GM12892 (cell line): ENCODE results near the gene PRRT2.

Experiments used
- DNase-seq: peaks from one replicate; pipeline ENCODE4 v3.0.0; 2011; ENCODE audit not compliant: insufficient read length
- FAIRE-seq: peaks from 2 replicates; lab custom pipeline; 2011; peaks lifted over from hg19 to GRCh38; lab: Jason Lieb, UNC
- POLR2A ChIP-seq: IDR thresholded peaks from 2 replicates; pipeline ENCODE4 v1.6.1; 2011; ENCODE audit warnings: low read depth, low read length, control low read depth
- POLR2AphosphoS5 ChIP-seq: IDR thresholded peaks from 2 replicates; pipeline ENCODE4 v1.6.1; 2011; ENCODE audit warnings: low read depth, low read length, control low read depth
- TAF1 ChIP-seq: IDR thresholded peaks from 2 replicates; pipeline ENCODE4 v1.6.1; 2011; ENCODE audit warnings: low read depth, mild to moderate bottlenecking, control low read depth, low read length, borderline replicate concordance

The PRRT2 gene

DNA sequence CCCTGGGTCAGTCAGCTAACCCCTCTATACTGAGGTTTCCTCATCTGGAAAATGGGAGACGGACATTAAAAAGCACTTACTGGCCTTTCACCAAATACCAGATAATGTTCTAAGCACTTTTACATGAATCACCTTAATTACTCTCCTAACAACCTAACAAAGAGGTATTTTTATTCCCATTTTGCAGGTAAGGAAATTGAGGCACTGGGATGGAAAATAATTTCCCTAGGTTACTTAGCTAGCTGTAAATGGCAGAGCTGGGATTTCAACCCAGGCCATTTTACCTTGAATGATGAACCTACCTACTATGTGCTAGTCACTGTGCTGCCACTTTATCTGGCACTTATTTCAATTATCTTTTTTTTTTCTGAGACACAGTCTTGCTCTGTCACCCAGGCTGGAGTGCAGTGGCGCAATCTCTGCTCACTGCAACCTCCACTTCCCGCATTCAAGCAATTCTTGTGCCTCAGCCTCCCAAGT lies 17.7 kb upstream of the PRRT2 start:
- DNase-seq, result no peak
- TF ChIP-seq POLR2A, result no peak
- no peak for TF ChIP-seq POLR2AphosphoS5
- TF ChIP-seq TAF1, result no peak
- no peak for FAIRE-seq

DNA sequence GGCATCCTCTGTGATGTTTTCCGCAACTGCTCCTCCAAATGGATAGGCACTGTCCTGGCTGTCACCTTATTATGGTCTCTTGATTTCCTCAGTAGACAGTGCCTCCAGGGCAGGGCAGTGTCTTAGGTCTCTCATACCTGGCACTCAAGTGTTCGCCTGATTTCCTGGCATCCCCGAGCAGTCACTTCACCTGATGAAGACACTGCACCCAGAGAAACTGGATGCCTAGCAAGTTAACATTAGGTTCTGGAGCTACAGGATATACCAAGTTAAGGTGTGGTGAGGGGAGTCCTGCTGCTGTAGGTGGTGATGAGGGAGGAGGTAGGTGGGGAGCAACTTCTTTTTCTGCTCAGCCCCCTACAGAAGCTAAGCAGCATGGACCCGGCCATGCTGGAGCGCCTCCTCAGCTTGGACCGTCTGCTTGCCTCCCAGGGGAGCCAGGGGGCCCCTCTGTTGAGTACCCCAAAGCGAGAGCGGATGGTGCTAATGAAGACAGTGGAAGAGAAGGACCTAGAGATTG lies 9.5 kb upstream of the PRRT2 start:
- no peak for DNase-seq
- no peak for FAIRE-seq
- no peak for TF ChIP-seq TAF1

DNA sequence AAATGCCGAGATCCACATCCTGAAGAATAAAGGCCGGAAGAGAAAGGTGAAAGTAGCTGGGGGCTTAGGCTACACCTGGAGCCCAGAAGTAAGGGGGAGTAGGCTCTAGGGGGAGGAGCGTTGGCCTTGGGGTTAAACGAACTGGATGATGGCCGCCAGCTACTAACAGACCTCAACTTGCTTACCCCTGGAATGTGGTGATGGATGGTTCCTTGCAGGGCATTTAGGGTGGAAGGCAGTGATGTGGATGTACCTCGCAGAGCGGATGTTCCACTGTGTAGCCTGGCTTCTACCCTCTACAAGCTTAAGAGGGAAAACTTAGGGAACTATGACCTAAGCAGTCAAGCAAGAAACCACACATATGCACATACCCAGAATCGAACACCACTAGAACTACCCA lies 8.0 kb upstream of the PRRT2 start:
- TF ChIP-seq POLR2A (no peak), POLR2AphosphoS5 (no peak), TAF1 (no peak)
- peak; percentile 76 for FAIRE-seq
- no peak for DNase-seq

DNA sequence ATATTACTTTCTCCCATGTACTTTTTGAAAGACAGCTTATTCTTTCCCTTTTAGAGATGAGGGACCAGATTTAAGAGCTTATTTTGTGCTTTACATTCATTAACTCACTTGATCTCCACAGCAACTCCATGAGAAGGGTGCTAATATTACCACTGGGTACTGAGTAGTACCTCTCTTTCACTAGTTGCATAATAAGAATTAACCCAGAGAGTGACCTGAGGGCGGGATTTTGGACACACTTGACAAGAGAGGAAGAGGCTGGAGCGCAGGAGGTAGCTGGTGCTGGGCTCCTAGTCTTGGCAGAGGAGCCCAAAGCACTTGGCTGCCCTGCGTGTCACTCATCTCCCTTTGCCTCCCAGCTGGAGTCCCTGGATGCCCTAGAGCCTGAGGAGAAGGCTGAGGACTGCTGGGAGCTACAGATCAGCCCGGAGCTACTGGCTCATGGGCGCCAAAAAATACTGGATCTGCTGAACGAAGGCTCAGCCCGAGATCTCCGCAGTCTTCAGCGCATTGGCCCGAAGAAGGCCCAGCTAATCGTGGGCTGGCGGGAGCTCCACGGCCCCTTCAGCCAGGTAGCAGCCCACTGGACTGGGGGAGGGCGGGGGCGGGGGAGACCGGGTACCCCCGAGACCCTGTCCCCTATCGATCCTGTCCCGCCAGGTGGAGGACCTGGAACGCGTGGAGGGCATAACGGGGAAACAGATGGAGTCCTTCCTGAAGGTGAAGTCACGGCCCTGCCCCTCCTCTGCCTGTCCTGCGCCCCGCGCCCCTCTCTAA lies 7.3 kb upstream of the PRRT2 start:
- no peak for TF ChIP-seq TAF1
- peak; percentile 12; the same call in 1 of the 2 replicates for TF ChIP-seq POLR2A
- TF ChIP-seq POLR2AphosphoS5, result peak; percentile 71; the same call in 1 of the 2 replicates
- no peak for DNase-seq
- peak; percentile 27 for FAIRE-seq

DNA sequence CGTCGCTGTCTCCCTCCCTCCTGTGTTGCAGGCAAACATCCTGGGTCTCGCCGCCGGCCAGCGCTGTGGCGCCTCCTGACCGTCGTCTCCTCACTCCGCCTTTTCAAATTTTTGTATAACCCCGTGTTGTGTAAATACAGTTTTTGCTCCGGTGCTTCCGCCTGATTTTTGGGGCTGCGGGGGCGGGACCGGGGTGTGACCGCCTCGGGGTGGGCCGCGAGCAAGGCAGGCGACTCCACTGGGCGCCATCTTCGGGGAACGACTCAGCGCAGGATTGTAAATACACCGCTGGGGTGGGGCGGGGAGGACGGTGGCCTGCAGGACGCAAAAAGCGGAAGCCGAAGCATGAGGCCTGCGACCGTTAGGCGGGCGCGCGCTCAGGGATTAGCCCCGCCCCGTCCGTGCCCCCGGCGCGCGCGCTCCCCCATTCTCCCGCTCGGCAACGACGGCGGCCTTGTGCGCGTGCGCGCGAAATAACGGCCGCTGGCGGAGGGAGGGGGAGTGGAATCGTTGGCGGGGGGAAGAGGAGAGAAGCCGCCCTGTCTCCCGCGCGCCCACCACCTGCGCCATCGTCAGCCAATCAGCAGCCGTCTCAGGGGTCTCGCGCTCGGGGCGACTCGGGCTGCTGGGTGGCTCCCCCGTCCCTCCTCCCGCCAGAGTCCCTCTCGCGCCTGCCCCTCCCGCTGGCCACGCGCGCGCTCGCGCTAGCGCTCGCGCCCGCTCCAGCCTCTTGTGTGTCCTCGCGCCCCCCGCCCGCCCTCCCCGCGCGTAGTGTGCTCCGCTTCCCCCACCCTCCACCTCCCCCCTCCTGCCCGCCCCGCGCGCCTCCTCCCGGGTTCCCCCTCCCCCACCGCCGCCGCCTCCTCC lies 6.5 kb upstream of the PRRT2 start:
- TF ChIP-seq POLR2A, result peak; percentile 87
- TF ChIP-seq TAF1, result peak; percentile 85
- TF ChIP-seq POLR2AphosphoS5, result peak; percentile 91
- FAIRE-seq (peak; percentile 97), DNase-seq (peak; percentile 89)

DNA sequence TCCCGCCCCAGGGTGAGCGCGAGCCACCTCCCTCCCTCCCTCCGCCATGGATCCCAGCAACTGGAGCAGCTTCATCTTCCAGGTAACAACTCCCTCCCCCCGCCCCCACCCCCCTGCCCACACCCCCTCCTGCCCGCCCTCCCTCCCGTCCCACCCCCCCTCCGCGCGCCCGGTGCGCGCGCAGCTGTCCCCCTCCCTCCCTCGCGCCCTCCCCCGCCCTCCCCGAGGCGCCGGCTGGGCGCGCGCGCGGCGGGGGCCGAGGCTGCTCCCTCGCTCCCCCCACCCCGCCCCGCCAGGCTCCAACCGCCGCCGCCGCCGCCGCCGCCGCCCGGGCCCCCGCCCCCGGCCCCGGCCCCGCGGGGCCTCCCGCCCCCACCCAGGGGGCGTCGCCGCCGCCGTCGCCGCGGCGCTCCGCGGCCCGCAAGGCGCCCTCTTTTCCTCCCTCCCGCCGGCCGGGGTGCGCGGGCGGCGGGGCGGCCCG lies 5.9 kb upstream of the PRRT2 start, which contains the start of gene MAZ:
TSS of gene MAZ (plus strand) at position 431 of the 481 bp plus-strand sequence. CDS start 173 bp downstream, outside the sequence.
- TF ChIP-seq TAF1, result no peak
- TF ChIP-seq POLR2A, result no peak
- no peak for TF ChIP-seq POLR2AphosphoS5
- FAIRE-seq, result peak; percentile 72
- DNase-seq, result no peak

DNA sequence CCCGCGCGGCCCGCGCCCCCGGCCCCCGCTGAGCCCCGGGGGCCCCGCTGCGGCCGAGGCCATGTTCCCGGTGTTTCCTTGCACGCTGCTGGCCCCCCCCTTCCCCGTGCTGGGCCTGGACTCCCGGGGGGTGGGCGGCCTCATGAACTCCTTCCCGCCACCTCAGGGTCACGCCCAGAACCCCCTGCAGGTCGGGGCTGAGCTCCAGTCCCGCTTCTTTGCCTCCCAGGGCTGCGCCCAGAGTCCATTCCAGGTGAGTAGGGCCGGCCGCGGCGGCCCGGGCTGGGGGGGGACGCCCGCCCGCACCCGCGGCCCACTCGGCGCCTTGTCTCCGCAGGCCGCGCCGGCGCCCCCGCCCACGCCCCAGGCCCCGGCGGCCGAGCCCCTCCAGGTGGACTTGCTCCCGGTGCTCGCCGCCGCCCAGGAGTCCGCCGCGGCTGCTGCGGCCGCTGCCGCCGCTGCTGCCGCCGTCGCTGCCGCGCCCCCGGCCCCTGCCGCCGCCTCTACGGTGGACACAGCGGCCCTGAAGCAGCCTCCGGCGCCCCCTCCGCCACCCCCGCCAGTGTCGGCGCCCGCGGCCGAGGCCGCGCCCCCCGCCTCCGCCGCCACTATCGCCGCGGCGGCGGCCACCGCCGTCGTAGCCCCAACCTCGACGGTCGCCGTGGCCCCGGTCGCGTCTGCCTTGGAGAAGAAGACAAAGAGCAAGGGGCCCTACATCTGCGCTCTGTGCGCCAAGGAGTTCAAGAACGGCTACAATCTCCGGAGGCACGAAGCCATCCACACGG lies 5.2 kb upstream of the PRRT2 start:
- no peak for DNase-seq
- FAIRE-seq, result no peak
- no peak for TF ChIP-seq TAF1
- peak; percentile 38; the same call in 1 of the 2 replicates for TF ChIP-seq POLR2A

DNA sequence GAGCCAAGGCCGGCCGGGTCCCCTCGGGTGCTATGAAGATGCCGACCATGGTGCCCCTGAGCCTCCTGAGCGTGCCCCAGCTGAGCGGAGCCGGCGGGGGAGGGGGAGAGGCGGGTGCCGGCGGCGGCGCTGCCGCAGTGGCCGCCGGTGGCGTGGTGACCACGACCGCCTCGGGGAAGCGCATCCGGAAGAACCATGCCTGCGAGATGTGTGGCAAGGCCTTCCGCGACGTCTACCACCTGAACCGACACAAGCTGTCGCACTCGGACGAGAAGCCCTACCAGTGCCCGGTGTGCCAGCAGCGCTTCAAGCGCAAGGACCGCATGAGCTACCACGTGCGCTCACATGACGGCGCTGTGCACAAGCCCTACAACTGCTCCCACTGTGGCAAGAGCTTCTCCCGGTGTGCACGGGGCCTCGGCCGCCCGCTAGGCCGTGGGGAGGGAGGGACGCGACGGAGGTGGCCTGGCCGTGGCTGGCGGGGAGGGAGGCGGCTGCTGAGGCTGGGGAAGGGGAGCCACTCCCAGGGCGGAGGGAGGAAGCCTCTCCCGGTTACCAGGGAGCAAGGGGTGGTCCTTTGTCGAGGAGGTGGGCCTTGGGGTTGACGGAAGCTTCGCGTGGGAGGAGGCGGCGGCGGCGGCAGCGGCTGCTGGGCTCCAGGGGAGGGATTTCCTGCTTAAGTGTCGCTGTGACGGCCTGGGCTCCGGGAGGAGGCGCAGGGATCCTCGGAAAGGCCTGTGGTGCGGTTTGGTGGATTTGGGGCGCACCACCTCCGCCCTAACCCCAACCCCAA lies 4.4 kb upstream of the PRRT2 start:
- peak; percentile 92 for FAIRE-seq
- no peak for DNase-seq
- TF ChIP-seq POLR2AphosphoS5, result peak; percentile 84
- TF ChIP-seq TAF1, result no peak
- TF ChIP-seq POLR2A, result peak; percentile 69; the same call in 1 of the 2 replicates

DNA sequence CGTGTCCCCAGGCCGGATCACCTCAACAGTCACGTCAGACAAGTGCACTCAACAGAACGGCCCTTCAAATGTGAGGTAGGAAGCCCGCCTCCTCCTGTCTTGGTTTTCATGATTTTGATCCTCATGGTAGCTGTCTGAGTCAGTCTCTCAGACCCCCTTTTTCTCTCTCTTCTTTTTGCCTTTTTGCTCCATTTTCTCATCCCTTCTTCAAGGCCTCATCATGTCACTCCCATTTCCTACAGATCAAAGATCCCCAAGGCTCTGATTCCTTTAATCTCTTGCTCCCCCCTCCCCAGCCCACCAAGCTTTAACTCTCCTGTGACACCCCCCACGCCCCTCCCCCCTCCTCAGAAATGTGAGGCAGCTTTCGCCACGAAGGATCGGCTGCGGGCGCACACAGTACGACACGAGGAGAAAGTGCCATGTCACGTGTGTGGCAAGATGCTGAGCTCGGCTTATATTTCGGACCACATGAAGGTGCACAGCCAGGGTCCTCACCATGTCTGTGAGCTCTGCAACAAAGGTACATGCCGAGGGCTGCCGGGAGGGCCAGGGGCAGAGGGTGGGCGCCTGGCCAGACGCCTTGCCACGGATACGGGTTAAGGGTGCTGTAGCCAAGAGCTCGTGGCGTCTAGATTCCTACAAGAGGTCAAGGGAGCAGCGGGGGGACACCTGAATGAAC lies 3.6 kb upstream of the PRRT2 start:
- FAIRE-seq (no peak), DNase-seq (no peak)
- no peak for TF ChIP-seq POLR2AphosphoS5
